C4-2B (cell line): ENCODE data around the gene HDGFL3.

Experiments used
- ZFX ChIP-seq: fragments of 450-650 bp; IDR thresholded peaks from 2 replicates; pipeline ENCODE4 v1.6.1; 2017
- TF ChIP-seq, protein P1 (sequence below): fragments of 450-650 bp; conservative IDR thresholded peaks from 2 replicates; pipeline ENCODE4 v1.5.1; 2017; ENCODE audit warnings: mild to moderate bottlenecking

DNA sequence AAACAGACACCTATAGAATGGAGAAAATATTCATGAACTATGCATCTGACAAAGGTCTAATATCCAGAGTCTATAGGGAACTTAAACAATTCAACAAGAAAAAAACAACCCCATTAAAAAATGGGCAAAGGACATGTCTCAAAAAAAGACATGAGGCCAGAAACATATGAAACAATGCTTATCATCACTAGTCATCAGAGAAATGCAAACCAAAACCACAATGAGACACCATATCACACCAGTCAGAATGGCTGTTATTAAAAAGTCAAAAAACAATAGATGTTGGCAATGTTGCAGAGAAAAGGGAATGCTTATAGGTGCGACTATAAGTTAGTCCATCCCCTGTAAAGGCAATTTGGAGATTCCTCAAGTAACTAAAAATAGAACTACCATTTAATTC, 11.4 kb upstream of the HDGFL3 start:
- TF ChIP-seq, protein P1, sequence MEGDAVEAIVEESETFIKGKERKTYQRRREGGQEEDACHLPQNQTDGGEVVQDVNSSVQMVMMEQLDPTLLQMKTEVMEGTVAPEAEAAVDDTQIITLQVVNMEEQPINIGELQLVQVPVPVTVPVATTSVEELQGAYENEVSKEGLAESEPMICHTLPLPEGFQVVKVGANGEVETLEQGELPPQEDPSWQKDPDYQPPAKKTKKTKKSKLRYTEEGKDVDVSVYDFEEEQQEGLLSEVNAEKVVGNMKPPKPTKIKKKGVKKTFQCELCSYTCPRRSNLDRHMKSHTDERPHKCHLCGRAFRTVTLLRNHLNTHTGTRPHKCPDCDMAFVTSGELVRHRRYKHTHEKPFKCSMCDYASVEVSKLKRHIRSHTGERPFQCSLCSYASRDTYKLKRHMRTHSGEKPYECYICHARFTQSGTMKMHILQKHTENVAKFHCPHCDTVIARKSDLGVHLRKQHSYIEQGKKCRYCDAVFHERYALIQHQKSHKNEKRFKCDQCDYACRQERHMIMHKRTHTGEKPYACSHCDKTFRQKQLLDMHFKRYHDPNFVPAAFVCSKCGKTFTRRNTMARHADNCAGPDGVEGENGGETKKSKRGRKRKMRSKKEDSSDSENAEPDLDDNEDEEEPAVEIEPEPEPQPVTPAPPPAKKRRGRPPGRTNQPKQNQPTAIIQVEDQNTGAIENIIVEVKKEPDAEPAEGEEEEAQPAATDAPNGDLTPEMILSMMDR = no peak
- TF ChIP-seq ZFX = no peak
